NCI-H1105 (cell line): ENCODE results near the gene CLEC20A.

Experiments used
- DNase-seq: peaks from one replicate; lab custom pipeline; 2025; lab: John Stamatoyannopoulos, UW

Gene CLEC20A

GRCh38 chr1:178500091-178500770, 3.5 kb upstream of the CLEC20A start:
- no peak for DNase-seq

GRCh38 chr1:178498896-178499675, 2.3 kb upstream of the CLEC20A start:
- no peak for DNase-seq

DNA sequence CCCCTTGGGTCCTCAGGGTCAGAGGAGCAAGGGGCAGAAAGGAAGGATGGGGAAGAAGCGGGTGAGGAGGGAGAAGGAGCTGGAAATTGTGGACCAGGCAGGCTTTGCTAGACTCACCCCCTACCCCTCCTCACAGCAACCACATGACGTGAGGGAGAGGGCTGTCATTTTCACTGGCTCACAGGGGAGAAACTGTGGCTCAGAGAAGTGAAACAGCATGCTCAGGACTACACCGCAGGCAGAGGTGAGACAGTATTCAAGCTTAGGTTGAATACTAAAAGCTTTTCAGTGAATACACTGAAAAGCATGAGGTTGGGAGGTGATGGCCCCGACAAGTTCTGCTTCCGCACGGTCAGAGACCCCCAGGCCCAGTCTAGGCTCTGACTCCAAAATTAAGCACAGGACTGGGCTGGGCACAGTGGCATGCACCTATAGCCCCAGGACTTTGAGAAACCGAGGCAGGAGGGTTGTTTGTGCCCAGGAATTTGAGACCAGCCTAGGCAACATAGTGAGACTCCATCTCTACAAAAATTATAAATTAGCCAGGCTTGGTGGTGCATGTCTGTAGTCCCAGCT, 1.2 kb upstream of the CLEC20A start:
- no peak for DNase-seq

DNA sequence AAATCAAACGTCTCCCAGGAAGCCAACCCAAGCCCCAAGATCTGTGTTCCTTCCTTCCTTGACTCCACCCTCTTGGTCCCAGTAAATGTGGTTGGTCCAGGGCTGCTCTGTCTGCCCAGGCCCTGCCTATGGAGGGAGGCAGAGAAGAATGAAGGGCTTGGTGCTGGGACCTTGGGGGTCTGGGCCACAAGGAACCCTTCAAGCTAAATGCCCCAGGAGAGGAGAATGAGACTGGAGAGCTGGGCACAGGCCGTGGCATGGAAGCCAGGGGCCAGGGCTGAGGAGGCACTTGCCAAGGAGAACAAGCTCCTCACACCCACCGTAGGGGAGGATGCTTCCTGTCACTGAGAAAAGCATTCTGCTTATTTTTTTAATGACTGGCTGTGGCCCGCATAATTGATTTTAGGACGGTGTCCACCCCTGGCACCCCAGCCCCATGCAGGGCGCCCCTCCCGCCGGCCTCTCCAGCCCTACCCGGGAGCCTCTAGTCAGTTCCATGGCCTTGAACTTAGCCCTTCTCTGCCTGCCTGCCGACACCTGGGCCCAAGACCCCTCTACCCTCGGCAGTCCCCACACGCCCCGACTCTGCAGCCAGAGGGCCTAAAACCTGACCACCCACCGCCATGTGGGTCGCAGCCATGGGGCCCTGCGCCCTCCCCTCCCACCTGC, 889 bp downstream of the CLEC20A start:
- DNase-seq = no peak

- DNase-seq = no peak
Observed at GRCh38 chr1:178495158-178495557, 1.6 kb downstream of the CLEC20A start.

- no peak for DNase-seq
Observed at GRCh38 chr1:178494569-178494971, 2.2 kb downstream of the CLEC20A start.

DNA sequence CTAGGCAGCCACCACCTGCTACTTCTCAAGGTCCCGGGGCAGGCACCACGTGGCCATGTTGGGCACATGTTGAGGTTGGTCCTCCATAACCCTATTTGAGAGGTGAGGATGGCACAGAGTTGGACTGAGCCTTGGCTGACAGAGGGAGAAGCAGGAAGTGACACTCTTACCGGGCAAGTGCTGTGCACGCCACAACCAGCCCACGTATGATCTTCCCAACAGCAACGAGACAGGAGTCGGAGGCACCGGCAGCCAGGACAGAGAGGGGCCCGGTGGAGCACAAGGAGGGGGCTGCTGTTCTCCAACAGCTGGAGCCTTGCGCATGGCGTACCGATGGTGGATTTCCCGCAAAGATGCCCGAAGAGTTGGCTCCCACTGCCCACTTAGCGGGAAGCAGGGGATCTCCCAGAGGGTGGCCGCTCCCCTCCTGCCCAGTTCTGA, 3.4 kb downstream of the CLEC20A start:
- DNase-seq = no peak

DNA sequence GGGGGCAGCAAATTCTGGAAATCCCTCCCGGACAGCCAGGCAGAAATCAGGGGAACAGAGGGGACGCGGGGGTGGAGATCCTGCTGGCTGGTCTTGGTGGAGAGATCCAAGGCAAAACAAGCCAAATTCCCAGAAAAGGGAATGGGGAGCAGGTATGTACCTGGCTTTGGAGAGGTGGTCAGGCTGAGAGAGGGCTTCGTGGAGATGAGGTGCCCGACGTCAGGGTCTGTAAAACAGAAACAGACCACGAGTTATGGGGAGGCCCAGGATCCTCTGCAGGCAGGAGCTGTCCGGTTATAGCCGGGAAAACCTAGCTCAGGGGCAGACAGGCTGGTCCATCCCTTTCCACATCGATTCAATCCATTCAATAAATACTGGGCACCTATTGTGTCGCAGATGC, 4.4 kb downstream of the CLEC20A start:
- no peak for DNase-seq

- DNase-seq = no peak
Observed at GRCh38 chr1:178491721-178492120, 5.0 kb downstream of the CLEC20A start.

DNA sequence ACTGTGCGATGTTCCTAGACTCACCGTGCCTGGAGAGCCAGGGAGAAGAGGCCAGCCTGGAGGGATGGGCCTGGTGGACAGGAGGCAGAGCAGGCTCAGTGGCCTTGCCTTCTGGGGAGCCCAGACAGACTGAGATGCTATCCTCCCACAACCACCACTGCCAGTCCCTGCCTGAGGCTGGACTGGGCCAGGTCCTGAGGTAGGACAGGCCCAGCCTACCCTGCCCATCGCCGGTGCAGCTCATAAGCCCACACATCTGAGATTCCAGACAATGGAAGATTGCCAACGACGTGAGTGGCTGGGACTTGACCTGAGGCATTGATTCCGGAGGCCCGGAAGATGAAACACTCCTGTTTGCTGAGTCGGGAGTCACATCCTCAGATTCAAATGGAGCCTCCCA, 5.8 kb downstream of the CLEC20A start:
- DNase-seq = no peak

GRCh38 chr1:178490136-178490535, 6.6 kb downstream of the CLEC20A start:
- DNase-seq = no peak

GRCh38 chr1:178489399-178489798, 7.4 kb downstream of the CLEC20A start:
- DNase-seq = no peak

DNA sequence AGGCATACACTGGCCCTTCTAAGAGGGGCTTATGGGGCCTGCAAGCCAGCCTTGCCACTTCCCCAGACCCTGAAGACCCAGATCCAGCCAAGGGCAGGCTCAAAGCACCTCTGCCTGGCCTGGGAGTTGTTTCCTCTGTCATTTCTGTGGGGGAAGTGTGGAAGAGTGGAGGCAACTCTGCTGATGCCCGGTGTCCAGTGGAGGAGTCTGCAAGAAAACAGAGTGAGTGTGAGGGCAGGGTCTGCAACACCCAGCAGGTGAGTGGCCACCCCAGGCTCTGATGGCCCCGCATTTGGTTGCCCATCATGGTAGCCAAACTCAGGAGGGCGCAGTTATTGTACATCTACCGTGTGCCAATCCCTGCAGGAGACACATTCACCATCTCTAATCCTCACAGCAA, 8.4 kb downstream of the CLEC20A start:
- DNase-seq = no peak

GRCh38 chr1:178487070-178487615, 9.6 kb downstream of the CLEC20A start:
- DNase-seq = no peak

- DNase-seq = no peak
Observed at GRCh38 chr1:178486100-178487069, 10.4 kb downstream of the CLEC20A start.

DNA sequence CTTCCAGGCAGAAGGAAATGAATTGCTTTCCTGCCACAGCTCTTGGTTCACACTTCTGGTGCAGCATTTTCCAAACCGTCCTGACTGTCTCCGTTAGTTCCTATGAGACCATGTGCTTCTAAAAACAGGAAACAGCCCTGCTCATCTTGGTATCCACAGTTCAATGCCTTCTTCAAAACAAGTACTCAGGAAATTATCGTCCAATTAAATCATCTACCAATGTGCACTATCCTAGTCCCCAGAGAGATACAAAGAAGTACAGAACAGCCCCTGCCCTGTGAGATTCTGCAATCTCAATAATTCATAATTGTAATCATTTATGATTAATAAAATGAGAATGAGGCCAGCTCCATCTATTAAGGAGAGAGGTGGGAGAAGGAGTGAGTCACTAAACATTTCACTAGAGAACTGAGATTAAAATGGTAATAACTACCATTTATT, 11.2 kb downstream of the CLEC20A start:
- DNase-seq = no peak

GRCh38 chr1:178484698-178485225, 12.0 kb downstream of the CLEC20A start:
- DNase-seq = no peak

DNA sequence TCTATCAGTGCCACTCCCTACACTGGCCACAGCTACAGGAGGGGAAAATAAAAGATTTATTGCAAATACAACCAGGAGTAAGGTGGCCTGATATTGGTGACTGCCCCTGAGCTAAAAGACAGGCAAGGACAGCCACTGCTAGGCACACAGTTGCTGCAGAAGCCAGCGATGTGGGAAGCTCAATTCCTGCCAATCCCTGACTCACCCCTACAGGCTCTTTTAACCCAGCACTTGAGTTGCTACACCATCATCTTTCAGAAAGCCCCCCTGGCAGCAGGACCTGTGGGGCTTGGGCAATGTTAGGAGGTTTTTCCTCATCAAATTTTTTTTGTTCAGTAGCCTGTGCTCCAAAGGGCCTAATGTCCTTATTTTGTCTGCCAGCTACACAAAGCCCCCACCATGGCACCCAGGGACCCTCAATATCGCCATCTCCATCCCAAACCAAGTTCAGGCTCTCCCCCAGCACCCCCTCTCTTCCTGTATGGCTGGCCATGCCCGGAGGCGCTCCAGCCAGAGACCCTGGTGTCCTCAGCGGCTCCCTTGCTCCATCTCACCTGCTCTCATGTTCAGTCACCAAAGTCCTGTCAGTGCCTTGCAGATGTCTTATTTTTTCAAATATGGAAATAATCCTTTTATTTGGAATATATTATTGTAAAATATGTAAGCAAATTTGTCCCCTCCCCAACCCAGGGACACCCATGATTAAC, 13.4 kb downstream of the CLEC20A start:
- DNase-seq = no peak

DNA sequence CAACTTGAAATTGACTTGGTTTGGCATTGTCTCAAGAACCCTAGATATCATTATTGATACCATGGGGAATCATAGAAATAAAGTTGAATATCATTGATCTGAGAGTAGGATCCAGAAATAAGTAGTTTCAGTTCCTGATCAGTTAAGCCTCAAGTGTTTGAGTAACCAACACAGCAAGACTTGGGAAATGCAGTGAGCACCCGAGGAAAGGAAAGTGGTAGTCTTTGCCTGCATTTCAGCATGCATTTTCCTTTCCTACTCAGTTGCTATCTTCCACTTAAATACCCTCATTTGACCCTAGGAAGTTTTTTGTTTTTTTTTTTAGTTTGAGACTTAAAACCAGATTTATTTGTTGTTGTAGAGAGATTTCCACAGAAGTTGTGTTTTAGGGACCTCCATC, 18.9 kb downstream of the CLEC20A start:
- no peak for DNase-seq

DNA sequence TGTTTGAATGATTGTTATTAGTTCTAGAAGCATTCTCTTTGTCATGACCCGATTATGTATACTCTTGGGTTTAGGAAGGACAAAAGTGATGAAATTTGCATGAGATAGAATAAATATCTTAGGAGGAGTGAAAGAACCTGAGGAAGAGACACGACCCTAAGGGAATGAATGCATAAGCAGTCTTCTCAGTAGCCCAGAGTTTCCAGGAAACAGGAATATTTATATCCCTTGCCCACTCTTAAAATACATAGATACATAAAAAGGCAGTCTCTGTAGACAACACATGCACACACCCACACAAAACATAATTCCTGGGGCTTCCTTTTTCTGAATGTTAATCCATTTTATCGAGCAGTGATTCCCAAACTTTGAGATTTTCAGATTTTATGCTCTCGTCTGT, 19.4 kb downstream of the CLEC20A start:
- no peak for DNase-seq
